ENCODE measurements around the gene ZNF106.

Gene ZNF106

DNA sequence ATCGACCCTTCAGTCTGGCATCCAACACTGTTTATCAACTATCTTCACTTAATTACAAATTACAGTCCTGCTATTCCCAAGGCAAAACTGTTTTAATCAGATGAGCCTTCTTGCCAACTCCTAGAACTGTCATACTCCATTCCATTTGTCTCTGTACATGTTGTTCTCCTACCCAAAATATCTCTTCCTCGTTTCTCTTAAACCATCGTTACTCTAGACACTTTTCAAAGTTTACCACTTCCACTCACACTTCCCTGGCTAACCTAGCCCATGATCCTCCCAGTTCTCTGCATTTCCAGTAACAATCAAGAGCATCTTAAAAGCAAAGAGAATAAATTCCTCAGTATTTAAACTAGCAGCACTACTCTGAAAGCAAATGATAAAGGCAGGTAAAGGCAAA, 19.9 kb downstream of the ZNF106 start:
- DNase-seq: no peak

DNA sequence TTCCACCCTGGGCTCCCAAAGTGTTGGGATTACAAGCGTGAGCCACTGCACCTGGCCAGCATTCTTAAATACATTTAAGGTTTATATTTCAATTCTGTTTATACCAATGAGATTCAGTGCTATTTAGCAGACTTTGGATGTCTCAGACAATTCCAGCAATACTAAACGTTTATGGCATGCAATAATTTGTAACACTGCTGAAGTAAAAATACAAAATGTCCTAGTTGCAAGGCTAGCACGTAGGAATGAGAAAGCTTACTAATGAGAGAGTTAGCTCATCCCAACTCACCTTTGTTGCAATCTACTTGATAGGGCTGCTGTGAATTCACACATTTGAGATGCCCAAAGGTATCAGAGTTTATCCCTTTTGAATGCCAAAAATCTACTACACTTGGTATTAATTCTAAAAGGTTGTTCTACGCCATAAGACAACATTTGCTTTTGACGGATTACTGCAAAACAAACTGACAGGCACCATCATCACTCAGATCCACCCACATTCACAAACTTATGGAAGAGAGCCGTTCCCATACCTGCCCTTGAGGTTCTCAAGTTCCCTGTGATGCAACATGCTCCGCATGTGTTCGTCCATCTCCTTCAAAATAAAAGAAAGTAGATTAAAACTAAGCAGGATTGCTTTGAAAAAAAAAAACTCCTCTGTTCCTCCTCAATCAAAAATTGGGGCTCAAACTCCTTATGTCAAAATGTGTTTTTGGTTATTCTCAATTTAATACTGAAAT, 25.3 kb downstream of the ZNF106 start:
- no peak for DNase-seq

DNA sequence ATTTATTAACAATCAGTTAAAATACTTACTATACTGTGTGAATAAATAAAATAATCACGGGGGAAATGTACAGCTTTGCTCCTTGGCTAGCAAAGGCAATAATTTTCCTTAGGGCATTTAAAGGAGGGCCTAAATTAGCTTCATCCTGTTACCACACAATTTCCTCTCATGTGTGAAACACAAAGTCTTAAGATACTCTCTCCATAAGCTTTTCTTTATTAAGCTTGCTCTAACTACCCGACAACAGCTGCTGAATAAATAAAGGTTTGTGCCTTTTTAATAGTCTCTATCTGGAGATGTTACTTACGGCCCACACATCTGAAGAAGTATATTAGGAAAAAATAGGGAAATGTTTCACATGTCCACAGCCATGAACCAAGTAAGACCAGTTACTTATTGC, 29.7 kb downstream of the ZNF106 start:
- no peak for DNase-seq

DNA sequence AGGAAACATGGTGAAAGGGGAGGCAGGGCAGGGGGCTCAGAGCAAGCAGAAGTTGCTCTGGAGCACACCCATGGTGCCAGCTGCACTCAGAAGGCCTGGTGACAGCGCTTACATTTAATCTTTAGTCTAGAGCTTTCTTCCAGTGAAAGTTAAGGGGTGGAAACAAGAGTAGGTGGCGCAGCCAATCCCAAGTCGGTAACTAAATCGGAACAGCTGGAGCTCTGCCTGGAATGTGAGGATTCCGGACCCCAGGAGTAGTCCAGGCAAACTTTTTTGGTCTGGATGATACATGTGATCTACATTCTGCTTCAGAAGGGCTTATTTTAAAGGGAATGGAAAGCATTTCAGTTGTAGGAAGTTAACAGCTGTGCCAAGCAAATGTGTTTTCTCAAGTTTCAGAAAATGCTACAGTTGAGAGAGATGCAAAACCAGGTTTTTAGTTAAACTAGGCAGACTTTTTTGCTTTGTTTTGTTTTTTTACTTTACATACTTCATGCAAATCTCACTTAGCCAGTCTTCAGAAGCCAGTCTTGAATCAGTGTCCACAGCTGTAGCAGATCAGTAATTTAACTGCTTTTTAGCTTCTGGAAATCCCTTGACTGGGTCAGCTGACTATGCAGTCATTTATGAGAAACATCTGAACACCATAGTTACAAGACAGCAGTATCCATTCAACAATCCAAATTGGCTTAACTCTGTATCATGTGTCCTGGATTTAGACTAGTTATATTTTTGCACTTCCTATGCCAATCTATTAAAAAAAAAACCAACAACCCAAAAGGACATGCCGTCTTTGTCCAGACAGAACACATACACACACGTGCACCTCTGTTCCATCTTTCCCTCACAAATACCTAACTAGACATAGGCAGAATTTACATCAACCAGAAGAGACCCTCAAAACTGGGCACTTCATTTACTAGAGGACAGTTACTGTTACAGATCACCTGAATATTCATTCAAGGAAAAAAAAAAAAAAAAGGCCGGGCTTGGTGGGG, 33.2 kb downstream of the ZNF106 start:
- no peak for DNase-seq

DNA sequence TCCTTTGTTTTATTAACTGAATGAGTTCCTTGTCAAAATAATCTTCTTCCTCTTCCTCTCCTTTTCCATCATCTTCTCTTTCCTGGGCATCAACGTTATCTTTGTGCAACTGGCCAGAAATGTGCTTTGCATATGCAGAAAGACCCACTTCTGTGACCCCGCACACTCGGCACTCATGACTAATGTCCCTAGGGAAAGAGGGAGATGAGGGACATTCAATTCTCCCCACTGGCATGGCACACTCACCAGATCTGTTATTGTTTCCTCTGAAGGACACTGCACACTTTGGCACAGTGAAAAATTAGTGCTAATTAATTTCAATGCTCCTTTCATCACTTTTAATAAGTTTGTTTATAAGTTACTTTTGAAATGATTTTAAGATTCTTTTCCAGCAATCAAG, 34.0 kb downstream of the ZNF106 start:
- no peak for DNase-seq

DNA sequence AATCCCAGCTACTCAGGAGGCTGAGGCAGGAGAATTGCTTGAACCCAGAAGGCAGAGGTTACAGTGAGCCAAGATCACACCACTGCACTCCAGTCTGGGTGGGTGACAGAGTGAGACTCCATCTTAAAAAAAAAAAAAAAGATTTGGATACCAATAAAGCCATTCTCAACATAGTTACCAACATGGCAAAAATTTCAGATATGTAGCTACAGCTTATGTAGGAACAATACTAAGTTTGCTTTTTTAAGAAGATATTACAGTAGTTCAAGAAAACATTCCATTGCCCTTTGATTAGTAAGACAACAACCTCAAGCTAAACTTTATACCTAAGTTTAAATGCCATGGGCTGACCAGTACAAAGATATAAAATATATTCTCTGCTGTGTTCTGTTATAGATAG, 34.4 kb downstream of the ZNF106 start:
- no peak for DNase-seq

DNA sequence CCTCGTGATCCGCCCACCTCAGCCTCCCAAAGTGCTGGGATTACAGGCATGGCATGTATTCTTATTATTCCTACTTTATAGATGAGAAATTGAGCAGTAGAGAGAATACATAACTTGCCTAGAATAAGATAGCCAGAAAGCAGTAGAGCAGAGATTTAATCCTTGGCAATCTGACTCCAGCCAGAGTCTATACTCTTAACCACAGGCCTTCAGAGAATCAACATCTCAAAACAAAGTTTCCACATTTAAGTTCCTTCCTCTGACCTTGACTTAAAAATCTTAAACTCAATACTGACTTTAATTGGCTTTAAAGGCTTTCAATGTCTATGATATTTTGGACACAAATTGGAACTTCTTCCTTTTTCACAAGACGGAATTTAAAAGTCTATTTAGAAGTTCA, 37.1 kb downstream of the ZNF106 start:
- no peak for DNase-seq

DNA sequence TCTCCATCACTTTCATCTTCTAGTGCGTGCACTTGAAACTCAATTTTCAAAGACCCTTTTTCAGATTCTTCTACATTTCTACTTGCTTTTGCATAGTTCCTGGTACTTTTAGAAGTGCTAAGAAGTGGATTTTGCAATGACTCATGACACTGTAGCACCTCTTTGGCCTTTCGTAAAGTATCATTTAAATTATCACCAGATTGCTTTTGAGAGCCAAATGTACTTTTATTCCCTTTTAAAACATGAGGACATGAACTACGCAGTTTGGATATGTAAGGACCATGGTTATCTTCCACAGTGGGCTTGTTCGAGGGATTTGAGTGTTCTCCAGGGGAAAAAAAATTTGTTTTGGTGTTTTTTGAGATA, 40.5 kb downstream of the ZNF106 start:
- no peak for DNase-seq

DNA sequence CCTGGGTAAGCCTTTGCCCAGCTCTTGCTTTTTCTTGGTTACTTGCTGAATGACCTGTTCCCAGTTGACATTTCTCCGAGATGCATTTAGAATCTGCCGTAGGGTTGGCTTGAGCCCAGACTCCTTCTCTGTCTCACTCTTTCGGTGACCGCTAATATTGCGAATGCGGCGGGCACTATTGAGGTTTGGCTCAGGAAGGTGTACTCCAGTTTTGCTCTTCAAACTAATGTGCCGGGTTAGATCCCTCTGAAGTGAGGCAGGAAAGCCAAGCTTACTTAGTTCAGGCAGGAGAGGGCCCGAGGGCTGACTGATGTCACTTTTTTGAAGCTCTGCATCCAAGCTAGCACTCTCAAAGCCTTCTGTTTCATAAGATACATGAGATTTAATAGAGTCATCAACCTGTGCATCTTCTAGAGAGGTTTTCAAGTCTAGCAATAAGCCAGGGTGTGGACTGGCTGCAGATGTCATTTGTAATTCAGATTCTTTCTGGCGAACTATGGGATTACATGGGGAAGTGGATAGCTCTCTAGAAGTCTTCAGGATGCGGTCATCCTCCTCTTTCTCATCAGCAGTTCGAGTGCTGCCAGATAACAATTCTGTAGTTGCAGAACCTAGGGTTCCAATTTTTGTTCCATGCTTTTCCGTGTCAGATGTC, 41.0 kb downstream of the ZNF106 start:
- DNase-seq: no peak

DNA sequence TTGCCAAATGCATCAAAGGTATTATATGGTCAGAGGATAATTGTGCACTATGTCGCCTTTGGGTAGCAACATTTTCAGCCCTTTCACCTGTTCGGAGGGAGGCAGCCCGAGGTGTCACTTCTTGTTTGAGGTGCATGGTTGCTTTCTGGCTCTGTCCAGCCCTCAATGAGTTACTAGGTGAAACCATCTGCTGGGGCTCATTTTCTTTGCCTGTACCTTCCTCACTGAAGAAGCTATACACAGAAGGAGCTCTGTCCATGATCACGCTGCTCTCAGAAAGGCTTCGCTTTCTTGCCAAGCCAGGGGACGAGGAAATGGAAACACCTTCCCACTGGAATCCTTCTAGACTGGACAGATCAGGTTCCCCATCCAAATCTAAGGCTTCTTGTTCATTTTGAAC, 42.7 kb downstream of the ZNF106 start:
- no peak for DNase-seq

DNA sequence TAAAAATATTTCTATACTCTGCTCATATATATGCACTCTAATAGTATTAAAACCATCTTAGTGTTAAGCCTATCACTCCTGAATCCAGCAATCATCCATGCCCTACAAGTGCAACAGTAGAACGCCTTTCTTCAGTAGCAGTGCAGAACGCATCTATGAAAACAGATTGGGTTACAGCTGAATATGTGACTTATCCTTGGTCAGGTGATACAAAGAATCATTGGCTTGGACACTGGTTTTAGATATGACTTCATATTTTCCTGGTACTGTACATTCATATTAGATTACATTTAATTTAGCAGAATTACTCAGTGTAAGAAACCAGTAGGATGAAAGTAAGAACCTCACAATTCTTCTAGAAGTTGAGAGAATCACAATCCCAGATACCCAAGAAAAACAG, 43.3 kb downstream of the ZNF106 start:
- no peak for DNase-seq

DNA sequence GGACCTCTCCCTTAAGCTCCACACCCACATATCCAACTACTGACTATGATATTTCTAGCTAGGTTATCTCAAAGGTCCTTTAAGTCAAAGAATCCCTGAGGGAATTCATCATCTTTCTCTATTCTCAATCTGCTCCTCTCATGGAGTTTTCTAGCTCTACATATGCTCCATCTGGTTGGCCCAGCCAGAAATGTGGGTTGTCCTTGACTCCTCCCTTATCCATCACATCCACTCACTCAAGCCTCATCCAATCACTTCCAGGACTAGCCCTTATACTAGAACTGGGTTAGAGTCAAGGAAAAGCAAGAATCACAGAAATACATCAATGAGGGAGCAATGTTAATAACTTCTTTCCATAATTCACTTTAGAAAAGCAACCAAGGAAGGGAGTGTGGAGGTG, 45.4 kb downstream of the ZNF106 start:
- DNase-seq: no peak

DNA sequence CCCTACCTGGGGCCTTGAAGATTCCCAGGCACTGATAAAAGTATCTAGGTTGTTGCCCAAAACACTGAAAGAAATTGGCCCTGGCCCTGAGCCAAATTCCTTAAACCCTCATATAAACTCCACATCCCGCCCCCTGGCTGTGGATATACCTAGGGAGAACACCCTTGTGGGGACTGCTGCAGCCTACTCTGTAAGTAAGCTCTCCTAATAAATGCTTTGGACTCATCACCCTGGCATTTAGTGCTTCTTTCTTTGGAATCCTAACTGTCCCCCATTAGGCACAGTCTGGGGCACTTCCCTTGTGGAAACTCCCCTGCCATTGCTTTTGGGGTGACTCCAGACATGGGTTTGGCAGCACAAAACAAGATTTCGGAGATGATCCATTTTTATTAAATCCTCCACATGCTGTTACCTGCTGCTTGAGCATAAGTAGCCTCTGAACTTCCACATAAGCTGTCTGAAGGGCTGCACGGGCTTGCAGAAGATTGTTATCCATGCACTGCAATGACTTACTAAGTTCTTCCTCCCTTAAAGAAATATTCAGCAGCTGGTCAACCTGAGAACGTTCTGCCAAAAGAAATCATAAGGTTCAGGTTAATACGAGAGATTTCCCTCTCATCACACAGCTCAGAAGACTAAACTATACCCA, 46.4 kb downstream of the ZNF106 start:
- DNase-seq: no peak

DNA sequence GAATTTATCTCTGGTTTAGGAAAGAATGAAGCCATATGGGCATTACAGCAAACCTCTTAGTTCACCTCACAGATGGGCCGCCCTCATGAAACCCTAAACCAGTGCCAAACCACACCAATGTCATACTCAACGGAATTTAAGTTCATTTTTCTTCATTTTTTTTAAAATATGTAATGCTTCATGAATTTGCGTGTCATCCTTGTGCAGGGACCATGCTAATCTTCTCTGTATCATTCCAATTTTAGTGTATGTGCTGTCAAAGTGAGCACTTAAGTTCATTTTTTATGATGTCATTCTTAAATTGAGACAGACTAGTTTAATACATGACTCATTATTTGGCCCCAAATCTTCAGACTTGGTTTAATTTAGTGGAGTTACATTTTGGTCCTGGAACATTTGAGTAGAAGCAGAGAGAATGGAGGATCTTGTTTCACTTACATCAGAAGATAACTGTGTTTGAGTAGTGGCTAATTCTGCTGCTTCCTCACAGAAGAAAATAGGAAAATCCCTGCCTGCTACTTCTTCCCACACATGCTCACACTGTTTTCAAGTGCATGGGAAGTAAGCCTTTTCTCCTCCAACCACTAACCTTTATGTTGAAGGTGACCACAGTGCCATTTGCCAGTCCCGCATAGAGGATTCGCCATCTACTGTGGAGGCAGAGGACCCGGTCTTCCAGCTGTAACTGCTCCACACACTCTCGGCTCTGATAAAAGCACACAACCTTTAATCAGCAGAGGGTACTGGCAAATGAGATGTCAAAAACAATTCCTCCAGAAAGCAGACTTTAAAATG, 63.3 kb downstream of the ZNF106 start:
- no peak for DNase-seq

DNA sequence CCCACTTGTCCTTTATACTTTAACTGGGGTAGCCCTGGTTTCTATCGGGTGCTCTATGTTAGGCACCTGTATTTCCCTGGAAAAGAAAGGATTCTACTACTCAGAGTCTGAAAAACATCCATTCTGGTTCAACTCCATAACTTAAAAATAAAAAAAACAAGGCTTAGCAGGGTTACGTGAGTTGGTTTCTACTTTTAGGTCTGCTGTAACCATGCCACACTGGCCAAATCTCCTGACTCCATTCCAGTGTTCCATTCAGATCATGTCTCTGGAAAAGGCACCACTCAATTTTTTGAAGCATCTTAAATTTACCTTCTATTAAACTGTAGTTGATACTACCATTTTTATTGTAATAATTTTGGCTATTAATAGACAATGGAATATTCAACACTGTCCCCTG, 69.6 kb downstream of the ZNF106 start:
- DNase-seq: no peak

DNA sequence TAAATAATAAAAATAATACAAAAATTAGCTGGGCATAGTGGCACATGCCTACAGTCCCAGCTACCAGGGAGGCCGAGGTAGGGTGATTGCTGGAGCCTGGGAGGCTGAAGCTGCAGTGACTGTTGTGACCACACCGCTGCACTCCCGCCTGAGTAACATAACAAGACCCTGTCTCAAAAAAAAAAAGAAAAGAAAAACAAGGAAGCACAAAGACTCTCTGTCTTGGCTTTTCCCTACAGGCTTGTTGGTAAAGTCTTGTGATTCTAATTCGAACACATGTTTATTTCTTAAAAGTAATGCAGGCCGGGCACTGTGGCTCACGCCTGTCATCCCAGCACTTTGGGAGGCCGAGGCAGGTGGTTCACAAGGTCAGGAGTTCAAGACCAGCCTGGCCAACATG, 71.6 kb downstream of the ZNF106 start:
- DNase-seq: no peak

DNA sequence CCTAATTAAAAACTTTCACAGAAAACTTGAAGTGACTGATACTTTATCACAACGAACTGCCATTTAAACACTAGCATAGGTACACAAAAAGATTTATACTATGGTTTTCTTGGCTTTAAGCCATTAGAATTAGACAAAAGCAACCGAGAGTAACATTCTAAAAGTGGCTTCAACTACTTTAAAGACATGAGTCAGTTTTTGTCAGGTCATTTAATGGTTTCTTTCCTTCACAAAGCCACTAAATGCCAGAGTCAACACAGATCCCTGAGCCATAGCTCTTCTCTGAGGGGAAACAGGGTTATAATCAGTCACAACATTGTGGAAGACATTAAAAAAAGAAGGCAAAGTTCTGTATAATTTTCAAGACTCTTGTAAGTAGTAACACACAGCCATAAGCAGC, 77.0 kb downstream of the ZNF106 start:
- no peak for DNase-seq

DNA sequence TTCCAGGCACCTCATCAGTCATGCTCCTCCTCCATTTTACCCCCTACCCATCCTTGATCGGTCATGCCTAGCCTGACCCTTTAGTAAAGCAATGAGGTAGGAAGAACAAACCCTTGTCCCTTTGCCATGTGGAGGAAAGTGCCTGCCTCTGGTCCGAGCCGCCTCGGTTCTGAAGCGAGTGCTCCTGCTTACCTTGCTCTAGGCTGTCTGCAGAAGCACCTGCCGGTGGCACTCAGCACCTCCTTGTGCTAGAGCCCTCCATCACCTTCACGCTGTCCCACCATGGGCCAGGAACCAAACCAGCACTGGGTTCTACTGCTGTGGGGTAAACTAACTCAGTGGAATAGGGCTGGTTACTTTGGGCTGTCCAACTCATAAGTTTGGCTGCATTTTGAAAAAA, 79.1 kb downstream of the ZNF106 start:
- DNase-seq: no peak

DNA sequence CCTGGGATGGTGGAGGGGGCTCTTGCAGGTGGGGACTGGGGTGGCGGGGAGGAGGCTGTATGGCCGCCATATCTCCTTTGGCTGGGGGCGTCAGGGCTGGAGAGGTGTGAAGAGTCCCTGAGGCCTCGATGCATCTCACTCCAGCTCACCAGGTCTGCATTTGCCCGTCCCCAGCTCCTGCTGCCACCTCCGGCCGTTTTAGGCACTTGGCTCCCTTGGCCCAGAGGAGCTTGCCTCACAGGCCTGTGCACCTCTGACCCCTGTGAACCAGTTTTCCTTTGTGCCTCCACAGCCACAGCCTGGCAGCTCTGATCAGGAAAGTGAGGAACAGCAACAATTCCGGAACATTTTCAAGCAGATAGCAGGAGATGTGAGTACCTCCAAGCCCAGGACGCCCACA, 81.9 kb downstream of the ZNF106 start:
- DNase-seq: no peak

DNA sequence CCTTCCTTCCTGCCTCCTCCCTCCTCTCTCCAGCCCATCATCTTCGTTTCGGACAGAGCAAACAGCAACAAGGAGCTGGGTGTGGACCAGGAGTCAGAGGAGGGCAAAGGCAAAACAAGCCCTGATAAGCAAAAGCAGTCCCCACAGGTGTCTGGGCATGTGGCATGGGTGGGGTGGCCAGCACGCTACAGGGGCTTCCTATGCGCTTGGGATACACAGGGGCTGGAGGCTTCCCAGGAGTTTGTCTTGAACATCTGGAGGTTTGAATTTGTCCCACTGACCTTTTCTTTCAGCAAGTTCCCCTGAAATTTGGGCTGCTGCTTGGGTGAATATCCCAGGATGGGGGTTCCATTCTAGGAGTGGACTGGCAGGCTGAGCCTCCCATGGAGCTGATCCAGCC, 82.8 kb downstream of the ZNF106 start:
- no peak for DNase-seq

DNA sequence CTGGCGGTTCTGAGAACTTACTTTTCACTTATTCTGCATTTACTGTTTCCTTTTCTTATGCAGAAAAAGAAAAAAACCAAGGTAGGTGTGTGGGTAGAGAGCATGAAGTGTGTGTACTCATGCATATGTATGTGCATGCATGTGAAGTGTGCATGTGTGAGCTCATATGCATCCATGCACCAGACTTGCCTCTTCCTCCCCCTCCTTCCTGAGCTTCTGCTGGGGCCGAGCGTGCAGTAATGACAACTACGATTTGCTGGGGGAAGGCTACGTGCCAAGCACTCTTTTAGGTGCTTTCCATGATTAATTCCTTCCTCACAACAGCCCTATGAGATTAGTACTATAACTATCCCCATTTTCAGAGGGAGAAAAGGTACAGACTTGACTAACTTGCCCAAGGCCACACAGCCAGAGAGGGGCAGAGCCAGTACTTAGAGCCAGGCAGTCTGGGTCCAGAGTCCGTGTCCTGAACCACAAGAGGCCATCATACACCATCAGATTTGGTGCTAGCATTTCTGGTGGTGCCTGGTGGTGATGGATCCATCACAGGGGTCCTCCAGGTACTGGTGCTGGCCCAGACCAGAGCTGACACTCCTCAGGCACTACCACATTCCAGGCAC, 85.0 kb downstream of the ZNF106 start:
- DNase-seq: no peak
